HEK293 (cell line): ENCODE data around the gene SMAGP.
A peak's percentile ranks its signal among the peaks of the same experiment; 100 is the strongest.

Experiments
- CTCF ChIP-seq: fragments of 450-650 bp; formaldehyde crosslinking; IDR thresholded peaks from 2 replicates; pipeline ENCODE4 v1.5.1; 2016; ENCODE audit warnings: missing biosample characterization, missing genetic modification characterization
- FEZF1 ChIP-seq: fragments of 450-650 bp; formaldehyde crosslinking; IDR thresholded peaks from 2 replicates; pipeline ENCODE4 v1.5.1; 2016; ENCODE audit warnings: missing biosample characterization, missing genetic modification characterization
- YY1 ChIP-seq: fragments of 450-650 bp; formaldehyde crosslinking; IDR thresholded peaks from 2 replicates; pipeline ENCODE4 v1.5.1; 2018; ENCODE audit warnings: missing biosample characterization, missing genetic modification characterization
- ZBTB17 ChIP-seq: fragments of 450-650 bp; formaldehyde crosslinking; IDR thresholded peaks from 2 replicates; pipeline ENCODE4 v1.5.1; 2016; ENCODE audit warnings: missing biosample characterization, missing genetic modification characterization
- ZNF10 ChIP-seq: fragments of 450-650 bp; formaldehyde crosslinking; IDR thresholded peaks from 2 replicates; pipeline ENCODE4 v1.5.1; 2017; ENCODE audit warnings: missing biosample characterization, missing genetic modification characterization
- ZNF184 ChIP-seq: fragments of 450-650 bp; IDR thresholded peaks from 2 replicates; pipeline ENCODE4 v1.5.1; 2018; ENCODE audit warnings: missing biosample characterization, mild to moderate bottlenecking, missing genetic modification characterization
- ZNF202 ChIP-seq: fragments of 450-650 bp; formaldehyde crosslinking; IDR thresholded peaks from 2 replicates; pipeline ENCODE4 v1.5.1; 2016; ENCODE audit warnings: missing biosample characterization, missing genetic modification characterization, borderline replicate concordance
- ZNF280D ChIP-seq: fragments of 450-650 bp; formaldehyde crosslinking; IDR thresholded peaks from 2 replicates; pipeline ENCODE4 v1.5.1; 2016; ENCODE audit warnings: missing biosample characterization, missing genetic modification characterization
- ZNF416 ChIP-seq: fragments of 450-650 bp; formaldehyde crosslinking; IDR thresholded peaks from 2 replicates; pipeline ENCODE4 v1.5.1; 2016; ENCODE audit warnings: missing biosample characterization, missing genetic modification characterization
- ZNF423 ChIP-seq: fragments of 450-650 bp; formaldehyde crosslinking; IDR thresholded peaks from 2 replicates; pipeline ENCODE4 v1.5.1; 2016; ENCODE audit warnings: missing biosample characterization, missing genetic modification characterization
- ZNF510 ChIP-seq: fragments of 450-650 bp; formaldehyde crosslinking; IDR thresholded peaks from 2 replicates; pipeline ENCODE4 v1.5.1; 2018; ENCODE audit warnings: mild to moderate bottlenecking, missing genetic modification characterization, missing biosample characterization; ENCODE audit not compliant: insufficient replicate concordance
- ZNF513 ChIP-seq: fragments of 450-650 bp; IDR thresholded peaks from 2 replicates; pipeline ENCODE4 v1.5.1; 2018; ENCODE audit warnings: missing biosample characterization, missing genetic modification characterization
- ZNF514 ChIP-seq: fragments of 450-650 bp; formaldehyde crosslinking; IDR thresholded peaks from 2 replicates; pipeline ENCODE4 v1.5.1; 2016; ENCODE audit warnings: missing biosample characterization, missing genetic modification characterization
- ZNF624 ChIP-seq: fragments of 450-650 bp; formaldehyde crosslinking; IDR thresholded peaks from 2 replicates; pipeline ENCODE4 v1.5.1; 2017; ENCODE audit warnings: missing biosample characterization, missing genetic modification characterization

GRCh38 chr12:51270067-51270950, at the start of gene SMAGP:
- TF ChIP-seq ZNF280D (tag by site-specific recombination) = no peak
- peak; percentile 69 for TF ChIP-seq CTCF (tag by site-specific recombination)
- TF ChIP-seq ZNF184 (tag by site-specific recombination) = no peak
- TF ChIP-seq ZNF423 (tag by site-specific recombination) = no peak; the same call in 1 of the 2 replicates
- no peak for TF ChIP-seq ZNF202 (tag by site-specific recombination)
- peak; percentile 27; the same call in 1 of the 2 replicates for TF ChIP-seq ZNF10 (tag by site-specific recombination)
- no peak for TF ChIP-seq ZNF510 (tag by site-specific recombination)
- peak; percentile 35; the same call in 1 of the 2 replicates for TF ChIP-seq ZBTB17 (tag by site-specific recombination)
- TF ChIP-seq ZNF514 (tag by site-specific recombination) = no peak
- TF ChIP-seq ZNF624 (tag by site-specific recombination) = no peak
- TF ChIP-seq FEZF1 (tag by site-specific recombination) = no peak
- no peak for TF ChIP-seq ZNF416 (tag by site-specific recombination)
- TF ChIP-seq ZNF513 (tag by site-specific recombination) = no peak
- TF ChIP-seq YY1 (tag by site-specific recombination) = peak; percentile 9; the same call in 1 of the 2 replicates
